Fibroblast of the aortic adventitia (primary cell): ENCODE measurements around the gene FANCD2. TPM values are rescaled to one million over a fixed set of nuclear protein-coding genes. Genes with fewer than 3 reads are reported as not detected.

Experiments
- DNase-seq: peaks from one replicate; pipeline ENCODE4 v3.0.0-alpha.2; 2010; ENCODE audit warnings: low read depth
- H3K4me3 ChIP-seq: 2 replicates; pipeline ENCODE4 v1.5.1; 2011; ENCODE audit warnings: low read depth, mild to moderate bottlenecking, control low read depth, low read length, moderate library complexity
- small RNA-seq: library from RNA; depleted of rRNA; stranded (forward); fragments of <200 nt; gene quantifications from one replicate; pipeline ENCODE3, GENCODE V24; 2012
- total RNA-seq: library from RNA; depleted of rRNA; stranded (reverse); fragments of >200 nt; gene quantifications from 2 replicates; pipeline ENCODE4 v1.2.3, GENCODE V29; 2012; ENCODE audit warnings: low replicate concordance
- TF ChIP-seq, protein P1 (sequence below): IDR thresholded peaks from 2 replicates; pipeline ENCODE4 v1.5.1; 2011; ENCODE audit warnings: mild to moderate bottlenecking, low read length, control low read depth, inconsistent platforms; ENCODE audit not compliant: insufficient read depth

FANCD2 gene
- total RNA-seq, 1 donor: 26.8 TPM

GRCh38 chr3:10149226-10149625 lies 123.0 kb downstream of the FANCD2 start:
- TF ChIP-seq, protein P1, sequence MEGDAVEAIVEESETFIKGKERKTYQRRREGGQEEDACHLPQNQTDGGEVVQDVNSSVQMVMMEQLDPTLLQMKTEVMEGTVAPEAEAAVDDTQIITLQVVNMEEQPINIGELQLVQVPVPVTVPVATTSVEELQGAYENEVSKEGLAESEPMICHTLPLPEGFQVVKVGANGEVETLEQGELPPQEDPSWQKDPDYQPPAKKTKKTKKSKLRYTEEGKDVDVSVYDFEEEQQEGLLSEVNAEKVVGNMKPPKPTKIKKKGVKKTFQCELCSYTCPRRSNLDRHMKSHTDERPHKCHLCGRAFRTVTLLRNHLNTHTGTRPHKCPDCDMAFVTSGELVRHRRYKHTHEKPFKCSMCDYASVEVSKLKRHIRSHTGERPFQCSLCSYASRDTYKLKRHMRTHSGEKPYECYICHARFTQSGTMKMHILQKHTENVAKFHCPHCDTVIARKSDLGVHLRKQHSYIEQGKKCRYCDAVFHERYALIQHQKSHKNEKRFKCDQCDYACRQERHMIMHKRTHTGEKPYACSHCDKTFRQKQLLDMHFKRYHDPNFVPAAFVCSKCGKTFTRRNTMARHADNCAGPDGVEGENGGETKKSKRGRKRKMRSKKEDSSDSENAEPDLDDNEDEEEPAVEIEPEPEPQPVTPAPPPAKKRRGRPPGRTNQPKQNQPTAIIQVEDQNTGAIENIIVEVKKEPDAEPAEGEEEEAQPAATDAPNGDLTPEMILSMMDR: no peak
- no peak overlapping the region for H3K4me3 ChIP-seq
- no peak for DNase-seq

DNA sequence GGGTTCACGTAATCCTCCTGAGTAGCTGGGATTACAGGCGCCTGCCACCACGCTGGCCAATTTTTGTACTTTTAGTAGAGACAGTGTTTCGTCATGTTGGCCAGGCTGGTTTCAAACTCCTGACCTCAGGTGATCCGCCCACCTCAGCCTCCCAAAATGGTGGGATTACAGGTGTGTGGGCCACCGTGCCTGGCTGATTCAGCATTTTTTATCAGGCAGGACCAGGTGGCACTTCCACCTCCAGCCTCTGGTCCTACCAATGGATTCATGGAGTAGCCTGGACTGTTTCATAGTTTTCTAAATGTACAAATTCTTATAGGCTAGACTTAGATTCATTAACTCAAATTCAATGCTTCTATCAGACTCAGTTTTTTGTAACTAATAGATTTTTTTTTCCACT lies 124.8 kb downstream of the FANCD2 start:
- no peak for DNase-seq
- TF ChIP-seq, protein P1: no peak
- no peak overlapping the region for H3K4me3 ChIP-seq

Small RNA genes within 50 kb of the gene (small RNA-seq; reads per million reads assigned to genes)
- not detected for gene CYCSP10
- gene RNU6-670P: not detected

Other genes starting within 250 kb of the FANCD2 start
- gene TADA3, start 234.0 kb upstream of the FANCD2 start, total RNA-seq: 73.8 and 74.2 TPM in 2 replicates
- gene ARPC4, start 233.4 kb upstream of the FANCD2 start, total RNA-seq: 78.4 and 198 TPM in 2 replicates
- gene TTLL3, start 216.2 kb upstream of the FANCD2 start, total RNA-seq: 34.3 and 40.8 TPM in 2 replicates
- gene RPUSD3, start 182.4 kb upstream of the FANCD2 start, total RNA-seq: 21.3 and 25.8 TPM in 2 replicates
- gene CIDEC, start 146.2 kb upstream of the FANCD2 start, total RNA-seq: not detected in 2 replicates
- gene JAGN1, start 135.8 kb upstream of the FANCD2 start, total RNA-seq: 9.8 and 25.8 TPM in 2 replicates
- 1.5 and 3.1 TPM in 2 replicates for gene IL17RE, start 123.6 kb upstream of the FANCD2 start, total RNA-seq
- gene IL17RC, start 109.3 kb upstream of the FANCD2 start, total RNA-seq: 47.9 and 52.2 TPM in 2 replicates
- 7.2 and 13.2 TPM in 2 replicates for gene CRELD1, start 92.6 kb upstream of the FANCD2 start, total RNA-seq
- 4.2 and 5.5 TPM in 2 replicates for gene PRRT3, start 74.0 kb upstream of the FANCD2 start, total RNA-seq
- gene EMC3, start 39.6 kb upstream of the FANCD2 start, total RNA-seq: 17.9 and 59.7 TPM in 2 replicates
- gene FANCD2OS, start 81.8 kb downstream of the FANCD2 start, total RNA-seq: not detected in 2 replicates
- 34.2 and 172 TPM in 2 replicates for gene BRK1, start 89.2 kb downstream of the FANCD2 start, total RNA-seq
- 29.9 and 32.2 TPM in 2 replicates for gene VHL, start 115.3 kb downstream of the FANCD2 start, total RNA-seq
- 0.90 and 9.1 TPM in 2 replicates for gene IRAK2, start 138.5 kb downstream of the FANCD2 start, total RNA-seq
- 20.8 and 25.6 TPM in 2 replicates for gene TATDN2, start 222.0 kb downstream of the FANCD2 start, total RNA-seq